OCI-LY1 (cell line): ENCODE measurements around the gene TIGD2.

ENCODE experiments used
- H2AFZ ChIP-seq: fragments of 200-600 bp; sonication (generic), shearing (Covaris generic); 2 replicates; pipeline ENCODE4 v1.6.0; 2014; ENCODE audit warnings: antibody characterized with exemption, mild to moderate bottlenecking, low read length
- H3F3A ChIP-seq: fragments of 200-600 bp; sonication (generic), shearing (Covaris generic); 2 replicates; pipeline ENCODE4 v1.6.0; 2014; ENCODE audit warnings: mild to moderate bottlenecking, antibody characterized with exemption, low read length, moderate library complexity; ENCODE audit not compliant: insufficient read depth
- H3K27ac ChIP-seq: fragments of 200-600 bp; sonication (generic); 2 replicates; pipeline ENCODE4 v1.5.1; 2014; ENCODE audit warnings: low read length, mixed run types, mild to moderate bottlenecking, low read depth; ENCODE audit not compliant: poor library complexity, severe bottlenecking
- H3K27me3 ChIP-seq: fragments of 200-600 bp; sonication (generic); 2 replicates; pipeline ENCODE4 v1.6.0; 2014; ENCODE audit warnings: antibody characterized with exemption, mild to moderate bottlenecking, low read length, moderate library complexity; ENCODE audit not compliant: insufficient read depth
- H3K36me3 ChIP-seq: fragments of 200-600 bp; sonication (generic); 2 replicates; pipeline ENCODE4 v1.6.1; 2014; ENCODE audit warnings: mild to moderate bottlenecking, antibody characterized with exemption, low read length, moderate library complexity, mixed read lengths; ENCODE audit not compliant: insufficient read depth
- H3K4me1 ChIP-seq: fragments of 200-600 bp; sonication (generic); 2 replicates; pipeline ENCODE4 v1.5.1; 2014; ENCODE audit warnings: mild to moderate bottlenecking, low read length, moderate library complexity; ENCODE audit not compliant: insufficient read depth, severe bottlenecking
- H3K4me2 ChIP-seq: fragments of 200-600 bp; sonication (generic), shearing (Covaris generic); 2 replicates; pipeline ENCODE4 v1.6.1; 2014; ENCODE audit warnings: low read length
- H3K4me3 ChIP-seq: fragments of 200-600 bp; sonication (generic); 2 replicates; pipeline ENCODE4 v1.5.1; 2014; ENCODE audit warnings: low read length, low read depth, mild to moderate bottlenecking, mixed read lengths; ENCODE audit not compliant: poor library complexity, severe bottlenecking
- H3K79me2 ChIP-seq: fragments of 200-600 bp; shearing (Covaris generic); 2 replicates; pipeline ENCODE4 v1.6.1; 2016; ENCODE audit warnings: mixed run types, low read length, mixed read lengths; ENCODE audit not compliant: insufficient read depth
- H3K9ac ChIP-seq: fragments of 200-600 bp; sonication (generic), shearing (Covaris generic); 2 replicates; pipeline ENCODE4 v1.6.1; 2014; ENCODE audit warnings: mild to moderate bottlenecking, low read length, mixed read lengths
- H3K9me2 ChIP-seq: fragments of 200-600 bp; sonication (generic), shearing (Covaris generic); 2 replicates; pipeline ENCODE4 v1.6.1; 2014; ENCODE audit warnings: low read depth, mild to moderate bottlenecking, low read length, mixed read lengths
- H3K9me3 ChIP-seq: fragments of 200-600 bp; shearing (Covaris generic); 2 replicates; pipeline ENCODE4 v1.6.1; 2014; ENCODE audit warnings: low read length, mixed read lengths
- H4K20me1 ChIP-seq: fragments of 200-600 bp; sonication (generic), shearing (Covaris generic); 2 replicates; pipeline ENCODE4 v1.6.0; 2016; ENCODE audit warnings: mild to moderate bottlenecking, low read length; ENCODE audit not compliant: insufficient read depth
- CTCF ChIP-seq: fragments of 200-600 bp; sonication (generic), shearing (Covaris generic); IDR thresholded peaks from 2 replicates; pipeline ENCODE4 v1.5.1; 2017; ENCODE audit warnings: mild to moderate bottlenecking, antibody characterized with exemption, low read length, moderate library complexity, mixed read lengths
- EZH2 ChIP-seq: fragments of 200-600 bp; sonication (generic), shearing (Covaris generic); IDR thresholded peaks from 2 replicates; pipeline ENCODE4 v1.8.0; 2017; ENCODE audit warnings: borderline replicate concordance, mixed run types, mild to moderate bottlenecking, antibody characterized with exemption, low read length, moderate library complexity, mixed read lengths

Gene TIGD2

GRCh38 chr4:89072921-89073320, 38.4 kb upstream of the TIGD2 start:
- Histone ChIP-seq H3K36me3 (no peaks in the 10 kb centered on the region), H3K4me2 (no peak overlapping the region), H3K9me3 (no peaks in the 10 kb centered on the region), H3K4me3 (no peak overlapping the region), H3K79me2 (no peaks in the 10 kb centered on the region), H3K9ac (no peak overlapping the region), H3K4me1 (no peaks in the 10 kb centered on the region), H3K9me2 (no peaks in the 10 kb centered on the region), H4K20me1 (no peaks in the 10 kb centered on the region), H2AFZ (no peak overlapping the region), H3F3A (no peaks in the 10 kb centered on the region), H3K27me3 (no peaks in the 10 kb centered on the region), H3K27ac (no peak overlapping the region)
- TF ChIP-seq EZH2 = no peak
- TF ChIP-seq CTCF = no peak

- no peaks in the 10 kb centered on the region for H4K20me1 ChIP-seq
- no peaks in the 10 kb centered on the region for H3K4me1 ChIP-seq
- no peaks in the 10 kb centered on the region for H3K27me3 ChIP-seq
- no peaks in the 10 kb centered on the region for H3K9me2 ChIP-seq
- no peaks in the 10 kb centered on the region for H3K9me3 ChIP-seq
- no peaks in the 10 kb centered on the region for H3K36me3 ChIP-seq
- H3K9ac ChIP-seq = no peak overlapping the region
- H3F3A ChIP-seq = no peaks in the 10 kb centered on the region
- no peak overlapping the region for H3K4me2 ChIP-seq
- no peak overlapping the region for H3K27ac ChIP-seq
- H3K4me3 ChIP-seq = no peak overlapping the region
- H3K79me2 ChIP-seq = no peaks in the 10 kb centered on the region
- no peak for TF ChIP-seq EZH2
- no peak for TF ChIP-seq CTCF
- no peak overlapping the region for H2AFZ ChIP-seq
These were observed 33.6 kb upstream of the TIGD2 start for GRCh38 chr4:89077761-89078160.

- Histone ChIP-seq H3K27me3 (no peaks in the 10 kb centered on the region), H3K4me2 (no peak overlapping the region), H3K4me1 (no peaks in the 10 kb centered on the region), H3K36me3 (no peaks in the 10 kb centered on the region), H3K79me2 (no peaks in the 10 kb centered on the region), H3K9me2 (no peaks in the 10 kb centered on the region), H3F3A (no peaks in the 10 kb centered on the region), H3K4me3 (no peak overlapping the region), H2AFZ (no peak overlapping the region), H3K9ac (no peak overlapping the region), H3K9me3 (no peaks in the 10 kb centered on the region), H3K27ac (no peak overlapping the region), H4K20me1 (no peaks in the 10 kb centered on the region)
- TF ChIP-seq CTCF (no peak), EZH2 (no peak)
These were observed 33.0 kb upstream of the TIGD2 start for GRCh38 chr4:89078300-89078699.
